ENCODE data around the gene FANCI.

Gene FANCI

DNA sequence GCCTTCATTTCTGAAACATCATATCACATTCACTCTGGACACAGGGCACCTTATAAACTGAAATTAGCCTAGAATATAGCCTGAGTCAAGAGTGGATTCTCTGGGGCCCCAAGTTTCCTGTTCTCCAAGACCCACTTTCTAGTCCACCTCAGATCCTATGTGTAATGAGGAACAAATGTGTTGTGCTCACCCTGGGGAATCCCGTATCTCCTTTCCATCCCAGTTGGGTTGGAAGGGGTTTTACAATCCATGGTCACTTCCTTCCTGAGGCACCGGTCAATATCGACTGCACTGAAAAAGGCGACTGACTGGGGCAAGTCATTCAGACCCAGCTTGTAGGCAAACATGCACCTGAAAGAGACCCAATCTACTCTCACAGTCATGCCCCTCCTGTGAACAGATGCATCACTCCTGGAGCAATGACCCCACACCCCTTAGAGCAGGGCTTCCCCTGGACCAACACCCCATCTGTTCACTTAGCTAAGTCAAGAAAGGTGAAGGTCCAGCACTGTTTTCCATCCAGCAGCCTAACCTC is 73.5 kb downstream of the FANCI start:
- TF ChIP-seq FOXP2 (optimal IDR thresholded peaks at IDR 0.05; ENCODE audit: borderline replicate concordance, extremely low read depth, extremely low read length, insufficient read depth) (no peak), POLR2AphosphoS5 (IDR thresholded peaks at IDR 0.05; ENCODE audit: low read depth, low read length) (no peak), TAF1 (IDR thresholded peaks at IDR 0.05; ENCODE audit: borderline replicate concordance, insufficient read depth, low read length) (no peak), SIN3A (IDR thresholded peaks at IDR 0.05; ENCODE audit: borderline replicate concordance, insufficient read depth, low read length) (no peak)
- TF ChIP-seq, protein P1, sequence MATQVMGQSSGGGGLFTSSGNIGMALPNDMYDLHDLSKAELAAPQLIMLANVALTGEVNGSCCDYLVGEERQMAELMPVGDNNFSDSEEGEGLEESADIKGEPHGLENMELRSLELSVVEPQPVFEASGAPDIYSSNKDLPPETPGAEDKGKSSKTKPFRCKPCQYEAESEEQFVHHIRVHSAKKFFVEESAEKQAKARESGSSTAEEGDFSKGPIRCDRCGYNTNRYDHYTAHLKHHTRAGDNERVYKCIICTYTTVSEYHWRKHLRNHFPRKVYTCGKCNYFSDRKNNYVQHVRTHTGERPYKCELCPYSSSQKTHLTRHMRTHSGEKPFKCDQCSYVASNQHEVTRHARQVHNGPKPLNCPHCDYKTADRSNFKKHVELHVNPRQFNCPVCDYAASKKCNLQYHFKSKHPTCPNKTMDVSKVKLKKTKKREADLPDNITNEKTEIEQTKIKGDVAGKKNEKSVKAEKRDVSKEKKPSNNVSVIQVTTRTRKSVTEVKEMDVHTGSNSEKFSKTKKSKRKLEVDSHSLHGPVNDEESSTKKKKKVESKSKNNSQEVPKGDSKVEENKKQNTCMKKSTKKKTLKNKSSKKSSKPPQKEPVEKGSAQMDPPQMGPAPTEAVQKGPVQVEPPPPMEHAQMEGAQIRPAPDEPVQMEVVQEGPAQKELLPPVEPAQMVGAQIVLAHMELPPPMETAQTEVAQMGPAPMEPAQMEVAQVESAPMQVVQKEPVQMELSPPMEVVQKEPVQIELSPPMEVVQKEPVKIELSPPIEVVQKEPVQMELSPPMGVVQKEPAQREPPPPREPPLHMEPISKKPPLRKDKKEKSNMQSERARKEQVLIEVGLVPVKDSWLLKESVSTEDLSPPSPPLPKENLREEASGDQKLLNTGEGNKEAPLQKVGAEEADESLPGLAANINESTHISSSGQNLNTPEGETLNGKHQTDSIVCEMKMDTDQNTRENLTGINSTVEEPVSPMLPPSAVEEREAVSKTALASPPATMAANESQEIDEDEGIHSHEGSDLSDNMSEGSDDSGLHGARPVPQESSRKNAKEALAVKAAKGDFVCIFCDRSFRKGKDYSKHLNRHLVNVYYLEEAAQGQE (IDR thresholded peaks at IDR 0.05; ENCODE audit: insufficient read depth in 1 of 2, low read depth in 2 of 2, low read length in 2 of 2), result no peak

DNA sequence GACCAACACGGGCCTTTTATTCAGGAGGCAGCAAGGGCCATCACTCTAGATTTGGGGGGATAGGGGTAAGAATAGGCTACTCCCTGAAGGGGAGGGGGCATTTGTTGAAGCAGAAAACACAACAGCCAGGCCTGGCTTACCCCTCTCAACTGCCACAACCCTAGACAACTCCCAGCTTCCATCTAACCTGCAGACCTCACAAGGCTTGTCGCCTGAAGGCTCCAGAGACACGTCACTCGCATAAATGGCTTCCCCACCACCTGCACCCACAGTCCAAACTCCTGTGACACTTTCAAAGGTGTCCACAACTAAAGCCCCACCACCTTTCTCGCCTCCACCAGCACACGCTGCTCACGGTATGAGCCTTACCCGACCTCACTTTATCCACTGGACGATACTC is 75.9 kb downstream of the FANCI start:
- TF ChIP-seq SIN3A (IDR thresholded peaks at IDR 0.05; ENCODE audit: borderline replicate concordance, insufficient read depth, low read length) (no peak), POLR2AphosphoS5 (IDR thresholded peaks at IDR 0.05; ENCODE audit: low read depth, low read length) (peak; percentile 14; the same call in 1 of the 2 replicates)

DNA sequence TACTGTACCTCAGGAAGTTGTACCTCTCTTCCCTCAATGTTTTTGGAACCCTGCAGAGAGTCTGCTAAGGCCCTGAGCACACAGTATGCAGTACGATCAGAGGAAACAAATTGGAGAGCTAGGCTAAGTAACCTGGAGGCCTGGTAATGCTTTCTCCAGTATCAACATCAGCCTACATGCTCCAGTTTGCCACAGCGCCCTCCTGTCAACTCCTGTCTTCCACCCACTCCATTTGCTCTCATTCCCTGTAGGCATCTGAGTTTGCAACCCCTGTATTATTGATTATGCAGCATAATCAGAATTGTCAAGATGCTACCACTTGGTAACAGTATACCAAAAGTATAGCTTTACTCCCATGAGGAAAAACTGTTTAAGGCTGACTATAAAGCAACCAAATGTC is 76.4 kb downstream of the FANCI start:
- no peak for TF ChIP-seq TAF1 (IDR thresholded peaks at IDR 0.05; ENCODE audit: borderline replicate concordance, insufficient read depth, low read length)
- TF ChIP-seq POLR2AphosphoS5 (IDR thresholded peaks at IDR 0.05; ENCODE audit: low read depth, low read length), result no peak
- TF ChIP-seq SIN3A (IDR thresholded peaks at IDR 0.05; ENCODE audit: borderline replicate concordance, insufficient read depth, low read length), result no peak
- TF ChIP-seq, protein P1 (IDR thresholded peaks at IDR 0.05; ENCODE audit: insufficient read depth in 1 of 2, low read depth in 2 of 2, low read length in 2 of 2), result no peak
- TF ChIP-seq FOXP2 (optimal IDR thresholded peaks at IDR 0.05; ENCODE audit: borderline replicate concordance, extremely low read depth, extremely low read length, insufficient read depth), result no peak

DNA sequence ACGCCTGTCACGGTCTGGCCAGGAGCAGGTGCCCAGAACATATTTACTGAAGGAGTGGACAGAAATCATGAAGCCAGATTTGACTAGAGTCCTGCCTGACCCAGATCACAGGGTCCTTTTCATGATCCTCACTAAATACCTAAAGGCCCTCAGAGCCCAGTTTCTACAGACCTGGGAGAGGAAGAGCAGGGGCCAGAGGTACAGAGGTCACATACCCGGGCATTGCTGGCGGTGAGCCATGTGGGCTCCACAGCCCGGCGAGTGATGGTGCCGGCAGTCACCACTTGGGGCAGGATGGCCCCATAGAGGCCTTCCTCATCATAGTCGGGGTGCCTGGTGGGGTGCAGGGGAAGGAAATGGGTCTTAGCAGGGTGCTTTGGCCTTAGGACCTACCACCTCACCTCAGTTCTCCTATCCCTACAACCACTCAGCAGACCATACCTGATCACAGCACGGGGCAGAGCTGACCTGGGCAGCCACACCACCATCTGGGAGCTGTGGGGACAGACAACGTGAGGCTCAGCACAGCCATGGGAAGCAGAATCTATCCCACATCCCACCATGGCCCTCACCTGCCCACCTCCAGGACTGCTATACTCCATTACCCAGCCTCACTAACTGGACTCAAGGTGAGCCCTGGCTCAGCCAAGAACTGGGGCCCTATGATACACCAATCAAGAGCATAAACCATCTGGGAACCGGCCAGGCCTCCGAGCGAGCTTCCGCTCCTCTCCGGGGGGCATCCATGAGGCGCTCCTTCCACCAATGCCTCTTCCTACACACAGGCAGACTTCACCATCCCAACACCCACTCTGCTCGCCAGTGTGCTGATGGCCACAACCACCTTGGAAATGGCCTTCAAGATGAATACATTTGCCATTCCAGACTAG is 78.0 kb downstream of the FANCI start:
- TF ChIP-seq SIN3A (IDR thresholded peaks at IDR 0.05; ENCODE audit: borderline replicate concordance, insufficient read depth, low read length) (no peak), TAF1 (IDR thresholded peaks at IDR 0.05; ENCODE audit: borderline replicate concordance, insufficient read depth, low read length) (no peak), FOXP2 (optimal IDR thresholded peaks at IDR 0.05; ENCODE audit: borderline replicate concordance, extremely low read depth, extremely low read length, insufficient read depth) (no peak), POLR2AphosphoS5 (IDR thresholded peaks at IDR 0.05; ENCODE audit: low read depth, low read length) (no peak)
- TF ChIP-seq, protein P1 (IDR thresholded peaks at IDR 0.05; ENCODE audit: insufficient read depth in 1 of 2, low read depth in 2 of 2, low read length in 2 of 2), result no peak

GRCh38 chr15:89322822-89323221 is 79.0 kb downstream of the FANCI start:
- TF ChIP-seq TAF1 (IDR thresholded peaks at IDR 0.05; ENCODE audit: borderline replicate concordance, insufficient read depth, low read length) (no peak), POLR2AphosphoS5 (IDR thresholded peaks at IDR 0.05; ENCODE audit: low read depth, low read length) (no peak), SIN3A (IDR thresholded peaks at IDR 0.05; ENCODE audit: borderline replicate concordance, insufficient read depth, low read length) (no peak), FOXP2 (optimal IDR thresholded peaks at IDR 0.05; ENCODE audit: borderline replicate concordance, extremely low read depth, extremely low read length, insufficient read depth) (no peak)
- TF ChIP-seq, protein P1 (IDR thresholded peaks at IDR 0.05; ENCODE audit: insufficient read depth in 1 of 2, low read depth in 2 of 2, low read length in 2 of 2), result no peak
